HepG2 (cell line): ENCODE results near the gene RNU5B-1. TPM values are rescaled to one million over a fixed set of nuclear protein-coding genes. Genes with fewer than 3 reads are reported as not detected.

ENCODE experiments used
- FOXO1 ChIP-seq: sonication (generic); formaldehyde crosslinking; IDR thresholded peaks from 2 replicates; pipeline ENCODE4 v1.4.0; 2020; ENCODE audit warnings: missing genetic modification reagents
- NCOR1 ChIP-seq: fragments of 200-600 bp; sonication (generic); IDR thresholded peaks from 2 replicates; pipeline ENCODE4 v1.7.0; 2017; ENCODE audit warnings: antibody characterized with exemption, low read length, borderline replicate concordance
- ZBTB1 ChIP-seq: sonication (generic); formaldehyde crosslinking; IDR thresholded peaks from 2 replicates; pipeline ENCODE4 v1.4.0; 2020; ENCODE audit warnings: missing genetic modification reagents, borderline replicate concordance
- ZNF558 ChIP-seq: sonication (generic); formaldehyde crosslinking; IDR thresholded peaks from 2 replicates; pipeline ENCODE4 v1.9.0; 2022; ENCODE audit warnings: mild to moderate bottlenecking, missing genetic modification reagents, borderline replicate concordance
- ZNF644 ChIP-seq: IDR thresholded peaks from 2 replicates; pipeline ENCODE4 v1.6.1; 2016; ENCODE audit warnings: low read depth
- ZNF7 ChIP-seq: IDR thresholded peaks from 2 replicates; pipeline ENCODE4 v1.6.1; 2016; ENCODE audit warnings: missing biosample characterization, missing genetic modification reagents
- ZNF781 ChIP-seq: sonication (generic); formaldehyde crosslinking; IDR thresholded peaks from 2 replicates; pipeline ENCODE4 v1.5.1; 2020; ENCODE audit warnings: borderline replicate concordance, mild to moderate bottlenecking, missing genetic modification reagents; ENCODE audit errors: not compliant biosample characterization
- polyA plus RNA-seq, 8 experiments: library from polyadenylated mRNA; depleted of rRNA in 3 of 8; stranded (reverse) in 7 of 8; unstranded in 1 of 8; fragments of >200 nt; fragmentation: Illumina TruSeq in 4 of 8; extraction: Trizol in 4 of 8; gene quantifications; 2 replicates each; pipeline versions ENCODE4 v1.2.1 to v1.2.3, GENCODE V29; 2011 to 2016; ENCODE audit warnings: low read depth in 4 of 8, missing spikeins in 1 of 8, mixed read lengths in 1 of 8; ENCODE audit not compliant: insufficient read depth in 1 of 8
- total RNA-seq, 5 experiments: library from RNA; depleted of rRNA; stranded (reverse); fragments of >200 nt; fragmentation: Illumina TruSeq; extraction: Trizol; gene quantifications; 2 replicates each; pipeline ENCODE4 v1.2.3, GENCODE V29; 2016; ENCODE audit warnings: low read depth in 1 of 5
- TF ChIP-seq, protein P1 (sequence below): sonication (generic); formaldehyde crosslinking; conservative IDR thresholded peaks from 2 replicates; pipeline ENCODE4 v1.4.0; 2020; ENCODE audit warnings: missing genetic modification reagents
- TF ChIP-seq, protein P2 (sequence below): sonication (generic); formaldehyde crosslinking; IDR thresholded peaks from 2 replicates; pipeline ENCODE4 v1.5.0; 2020; ENCODE audit warnings: mild to moderate bottlenecking, missing genetic modification reagents, moderate library complexity
- TF ChIP-seq, protein P3 (sequence below): sonication (generic); formaldehyde crosslinking; IDR thresholded peaks from 2 replicates; pipeline ENCODE4 v1.4.0; 2020; ENCODE audit warnings: low read depth, mild to moderate bottlenecking, missing genetic modification reagents
- TF ChIP-seq, protein P4 (sequence below): sonication (generic); formaldehyde crosslinking; IDR thresholded peaks from 2 replicates; pipeline ENCODE4 v1.4.0; 2020; ENCODE audit warnings: missing genetic modification reagents
- TF ChIP-seq, protein P5 (sequence below): fragments of 450-650 bp; IDR thresholded peaks from 2 replicates; pipeline ENCODE4 v1.6.1; 2017
- TF ChIP-seq, protein P6 (sequence below): sonication (generic); formaldehyde crosslinking; IDR thresholded peaks from 2 replicates; pipeline ENCODE4 v1.4.0; 2020; ENCODE audit warnings: mild to moderate bottlenecking, missing genetic modification reagents
- TF ChIP-seq, protein P7 (sequence below): sonication (generic); formaldehyde crosslinking; IDR thresholded peaks from 2 replicates; pipeline ENCODE4 v1.4.0; 2020; ENCODE audit warnings: missing genetic modification reagents
- TF ChIP-seq, protein P8 (sequence below): sonication (generic); formaldehyde crosslinking; IDR thresholded peaks from 2 replicates; pipeline ENCODE4 v1.4.0; 2020; ENCODE audit warnings: missing genetic modification reagents, mild to moderate bottlenecking, borderline replicate concordance

RNU5B-1 gene
- total and polyA plus RNA-seq, 2 of the 13 experiments (the other 11 are each of a cell fraction or from before 2014, with no cell fraction given), result 1,646 TPM; not detected in 1

DNA sequence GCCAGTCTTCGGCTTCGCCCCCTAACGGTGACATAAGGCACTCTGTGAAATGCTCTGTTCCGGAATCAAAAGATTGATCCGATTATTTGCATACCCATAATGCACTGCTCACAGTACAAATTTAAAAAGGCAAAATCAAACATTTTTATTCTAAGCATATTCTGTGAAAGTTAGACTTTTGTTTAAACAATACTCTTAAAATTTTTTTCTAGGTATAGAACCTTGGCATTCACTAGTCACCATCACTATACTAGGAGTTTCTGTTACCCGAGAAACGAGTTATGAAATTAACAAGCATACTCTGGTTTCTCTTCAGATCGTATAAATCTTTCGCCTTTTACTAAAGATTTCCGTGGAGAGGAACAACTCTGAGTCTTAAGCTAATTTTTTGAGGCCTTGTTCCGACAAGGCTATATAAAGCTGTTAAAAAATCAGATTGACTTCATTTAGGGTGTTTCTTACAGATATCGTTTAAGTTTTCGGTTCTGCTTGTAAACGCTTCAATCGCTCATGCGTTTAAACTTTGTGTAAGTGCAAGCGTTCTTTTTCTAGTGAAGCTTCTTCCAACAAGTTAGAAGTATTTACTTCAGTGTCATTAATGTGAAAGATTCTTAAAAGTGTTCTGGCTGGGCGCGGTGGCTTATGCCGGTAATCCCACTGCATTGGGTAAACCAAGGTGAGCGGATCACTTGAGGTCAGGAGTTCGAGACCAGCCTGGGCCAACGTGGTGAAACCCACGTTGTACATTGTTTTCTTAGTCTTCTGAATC, at the start of gene RNU5B-1 (continued):
- TF ChIP-seq, protein P1, sequence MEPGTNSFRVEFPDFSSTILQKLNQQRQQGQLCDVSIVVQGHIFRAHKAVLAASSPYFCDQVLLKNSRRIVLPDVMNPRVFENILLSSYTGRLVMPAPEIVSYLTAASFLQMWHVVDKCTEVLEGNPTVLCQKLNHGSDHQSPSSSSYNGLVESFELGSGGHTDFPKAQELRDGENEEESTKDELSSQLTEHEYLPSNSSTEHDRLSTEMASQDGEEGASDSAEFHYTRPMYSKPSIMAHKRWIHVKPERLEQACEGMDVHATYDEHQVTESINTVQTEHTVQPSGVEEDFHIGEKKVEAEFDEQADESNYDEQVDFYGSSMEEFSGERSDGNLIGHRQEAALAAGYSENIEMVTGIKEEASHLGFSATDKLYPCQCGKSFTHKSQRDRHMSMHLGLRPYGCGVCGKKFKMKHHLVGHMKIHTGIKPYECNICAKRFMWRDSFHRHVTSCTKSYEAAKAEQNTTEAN (CRISPR knock-in tag), result no peak
- TF ChIP-seq ZNF644 (no peak; the same call in 1 of the 2 replicates), ZNF7 (0 out of 2 replicates have a peak, but pooled peaks have one; percentile 37), FOXO1 (CRISPR knock-in tag) (no peak), ZBTB1 (no peak), NCOR1 (no peak; the same call in 1 of the 2 replicates), ZNF781 (peak; percentile 55), ZNF558 (CRISPR knock-in tag) (no peak; the same call in 1 of the 2 replicates)
- TF ChIP-seq, protein P2, sequence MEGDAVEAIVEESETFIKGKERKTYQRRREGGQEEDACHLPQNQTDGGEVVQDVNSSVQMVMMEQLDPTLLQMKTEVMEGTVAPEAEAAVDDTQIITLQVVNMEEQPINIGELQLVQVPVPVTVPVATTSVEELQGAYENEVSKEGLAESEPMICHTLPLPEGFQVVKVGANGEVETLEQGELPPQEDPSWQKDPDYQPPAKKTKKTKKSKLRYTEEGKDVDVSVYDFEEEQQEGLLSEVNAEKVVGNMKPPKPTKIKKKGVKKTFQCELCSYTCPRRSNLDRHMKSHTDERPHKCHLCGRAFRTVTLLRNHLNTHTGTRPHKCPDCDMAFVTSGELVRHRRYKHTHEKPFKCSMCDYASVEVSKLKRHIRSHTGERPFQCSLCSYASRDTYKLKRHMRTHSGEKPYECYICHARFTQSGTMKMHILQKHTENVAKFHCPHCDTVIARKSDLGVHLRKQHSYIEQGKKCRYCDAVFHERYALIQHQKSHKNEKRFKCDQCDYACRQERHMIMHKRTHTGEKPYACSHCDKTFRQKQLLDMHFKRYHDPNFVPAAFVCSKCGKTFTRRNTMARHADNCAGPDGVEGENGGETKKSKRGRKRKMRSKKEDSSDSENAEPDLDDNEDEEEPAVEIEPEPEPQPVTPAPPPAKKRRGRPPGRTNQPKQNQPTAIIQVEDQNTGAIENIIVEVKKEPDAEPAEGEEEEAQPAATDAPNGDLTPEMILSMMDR (CRISPR knock-in tag), result peak; percentile 78
- TF ChIP-seq, protein P3, sequence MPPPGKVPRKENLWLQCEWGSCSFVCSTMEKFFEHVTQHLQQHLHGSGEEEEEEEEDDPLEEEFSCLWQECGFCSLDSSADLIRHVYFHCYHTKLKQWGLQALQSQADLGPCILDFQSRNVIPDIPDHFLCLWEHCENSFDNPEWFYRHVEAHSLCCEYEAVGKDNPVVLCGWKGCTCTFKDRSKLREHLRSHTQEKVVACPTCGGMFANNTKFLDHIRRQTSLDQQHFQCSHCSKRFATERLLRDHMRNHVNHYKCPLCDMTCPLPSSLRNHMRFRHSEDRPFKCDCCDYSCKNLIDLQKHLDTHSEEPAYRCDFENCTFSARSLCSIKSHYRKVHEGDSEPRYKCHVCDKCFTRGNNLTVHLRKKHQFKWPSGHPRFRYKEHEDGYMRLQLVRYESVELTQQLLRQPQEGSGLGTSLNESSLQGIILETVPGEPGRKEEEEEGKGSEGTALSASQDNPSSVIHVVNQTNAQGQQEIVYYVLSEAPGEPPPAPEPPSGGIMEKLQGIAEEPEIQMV (CRISPR knock-in tag), result no peak
- TF ChIP-seq, protein P4, sequence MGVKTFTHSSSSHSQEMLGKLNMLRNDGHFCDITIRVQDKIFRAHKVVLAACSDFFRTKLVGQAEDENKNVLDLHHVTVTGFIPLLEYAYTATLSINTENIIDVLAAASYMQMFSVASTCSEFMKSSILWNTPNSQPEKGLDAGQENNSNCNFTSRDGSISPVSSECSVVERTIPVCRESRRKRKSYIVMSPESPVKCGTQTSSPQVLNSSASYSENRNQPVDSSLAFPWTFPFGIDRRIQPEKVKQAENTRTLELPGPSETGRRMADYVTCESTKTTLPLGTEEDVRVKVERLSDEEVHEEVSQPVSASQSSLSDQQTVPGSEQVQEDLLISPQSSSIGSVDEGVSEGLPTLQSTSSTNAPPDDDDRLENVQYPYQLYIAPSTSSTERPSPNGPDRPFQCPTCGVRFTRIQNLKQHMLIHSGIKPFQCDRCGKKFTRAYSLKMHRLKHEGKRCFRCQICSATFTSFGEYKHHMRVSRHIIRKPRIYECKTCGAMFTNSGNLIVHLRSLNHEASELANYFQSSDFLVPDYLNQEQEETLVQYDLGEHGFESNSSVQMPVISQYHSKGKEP (CRISPR knock-in tag), result peak; percentile 38; the same call in 1 of the 2 replicates
- TF ChIP-seq, protein P5, sequence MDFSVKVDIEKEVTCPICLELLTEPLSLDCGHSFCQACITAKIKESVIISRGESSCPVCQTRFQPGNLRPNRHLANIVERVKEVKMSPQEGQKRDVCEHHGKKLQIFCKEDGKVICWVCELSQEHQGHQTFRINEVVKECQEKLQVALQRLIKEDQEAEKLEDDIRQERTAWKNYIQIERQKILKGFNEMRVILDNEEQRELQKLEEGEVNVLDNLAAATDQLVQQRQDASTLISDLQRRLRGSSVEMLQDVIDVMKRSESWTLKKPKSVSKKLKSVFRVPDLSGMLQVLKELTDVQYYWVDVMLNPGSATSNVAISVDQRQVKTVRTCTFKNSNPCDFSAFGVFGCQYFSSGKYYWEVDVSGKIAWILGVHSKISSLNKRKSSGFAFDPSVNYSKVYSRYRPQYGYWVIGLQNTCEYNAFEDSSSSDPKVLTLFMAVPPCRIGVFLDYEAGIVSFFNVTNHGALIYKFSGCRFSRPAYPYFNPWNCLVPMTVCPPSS, result no peak
- TF ChIP-seq, protein P6, sequence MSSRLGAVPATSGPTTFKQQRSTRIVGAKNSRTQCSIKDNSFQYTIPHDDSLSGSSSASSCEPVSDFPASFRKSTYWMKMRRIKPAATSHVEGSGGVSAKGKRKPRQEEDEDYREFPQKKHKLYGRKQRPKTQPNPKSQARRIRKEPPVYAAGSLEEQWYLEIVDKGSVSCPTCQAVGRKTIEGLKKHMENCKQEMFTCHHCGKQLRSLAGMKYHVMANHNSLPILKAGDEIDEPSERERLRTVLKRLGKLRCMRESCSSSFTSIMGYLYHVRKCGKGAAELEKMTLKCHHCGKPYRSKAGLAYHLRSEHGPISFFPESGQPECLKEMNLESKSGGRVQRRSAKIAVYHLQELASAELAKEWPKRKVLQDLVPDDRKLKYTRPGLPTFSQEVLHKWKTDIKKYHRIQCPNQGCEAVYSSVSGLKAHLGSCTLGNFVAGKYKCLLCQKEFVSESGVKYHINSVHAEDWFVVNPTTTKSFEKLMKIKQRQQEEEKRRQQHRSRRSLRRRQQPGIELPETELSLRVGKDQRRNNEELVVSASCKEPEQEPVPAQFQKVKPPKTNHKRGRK, result no peak
- TF ChIP-seq, protein P7, sequence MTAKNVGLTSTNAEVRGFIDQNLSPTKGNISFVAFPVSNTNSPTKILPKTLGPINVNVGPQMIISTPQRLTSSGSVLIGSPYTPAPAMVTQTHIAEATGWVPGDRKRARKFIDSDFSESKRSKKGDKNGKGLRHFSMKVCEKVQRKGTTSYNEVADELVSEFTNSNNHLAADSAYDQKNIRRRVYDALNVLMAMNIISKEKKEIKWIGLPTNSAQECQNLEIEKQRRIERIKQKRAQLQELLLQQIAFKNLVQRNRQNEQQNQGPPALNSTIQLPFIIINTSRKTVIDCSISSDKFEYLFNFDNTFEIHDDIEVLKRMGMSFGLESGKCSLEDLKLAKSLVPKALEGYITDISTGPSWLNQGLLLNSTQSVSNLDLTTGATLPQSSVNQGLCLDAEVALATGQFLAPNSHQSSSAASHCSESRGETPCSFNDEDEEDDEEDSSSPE (CRISPR knock-in tag), result peak; percentile 66
- TF ChIP-seq, protein P8, sequence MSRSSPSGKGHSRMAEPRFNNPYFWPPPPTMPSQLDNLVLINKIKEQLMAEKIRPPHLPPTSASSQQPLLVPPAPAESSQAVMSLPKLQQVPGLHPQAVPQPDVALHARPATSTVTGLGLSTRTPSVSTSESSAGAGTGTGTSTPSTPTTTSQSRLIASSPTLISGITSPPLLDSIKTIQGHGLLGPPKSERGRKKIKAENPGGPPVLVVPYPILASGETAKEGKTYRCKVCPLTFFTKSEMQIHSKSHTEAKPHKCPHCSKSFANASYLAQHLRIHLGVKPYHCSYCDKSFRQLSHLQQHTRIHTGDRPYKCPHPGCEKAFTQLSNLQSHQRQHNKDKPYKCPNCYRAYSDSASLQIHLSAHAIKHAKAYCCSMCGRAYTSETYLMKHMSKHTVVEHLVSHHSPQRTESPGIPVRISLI (CRISPR knock-in tag), result peak; percentile 43; the same call in 1 of the 2 replicates
